GM12878 (cell line): ENCODE results near the gene NFE2L1. TPM values are rescaled to one million over a fixed set of nuclear protein-coding genes. Genes with fewer than 3 reads are reported as not detected.

ENCODE experiments used
- ATAC-seq: fragments of 200-7000 bp; cut with Tn5 transposase; 3 replicates; pipeline ENCODE4 v1.9.1; 2020; ENCODE audit warnings: mild to moderate bottlenecking, moderate library complexity
- BruUV-seq: library from RNA; stranded (reverse); fragments of 400-500 nt; replicated peaks from 2 replicates; lab custom pipeline; 2021; lab: Mats Ljungman, UMichigan
- CTCF ChIA-PET: fragments of 300-600 bp; sonication (Branson Sonifier 250); formaldehyde crosslinking; extraction: SDS; loops from one replicate; lab custom pipeline; 2021; ENCODE audit warnings: inconsistent platforms; lab: Yijun Ruan, JAX
- POLR2A ChIA-PET: fragments of 350-600 bp; formaldehyde crosslinking; extraction: SDS; loops from one replicate; lab custom pipeline; 2021; ENCODE audit warnings: inconsistent platforms; lab: Charles Lee
- RAD21 ChIA-PET: fragments of 300-600 bp; sonication (Branson Sonifier 250); formaldehyde crosslinking; loops from one replicate; lab custom pipeline; 2023; ENCODE audit warnings: antibody characterized with exemption; ENCODE audit not compliant: unreplicated experiment; lab: Charles Lee
- SMC1A ChIA-PET: fragments of 300-600 bp; sonication (Branson Sonifier 250); formaldehyde crosslinking; loops from one replicate; lab custom pipeline; 2023; ENCODE audit not compliant: unreplicated experiment, uncharacterized antibody; lab: Charles Lee
- DNase-seq: peaks from one replicate; pipeline ENCODE4 v3.0.0-alpha.2; 2011; ENCODE audit warnings: low read depth, low spot score
- FAIRE-seq: peaks from 3 replicates; lab custom pipeline; 2011; peaks lifted over from hg19 to GRCh38; lab: Jason Lieb, UNC
- H2AFZ ChIP-seq: 2 replicates; pipeline ENCODE4 v1.6.0; 2011; ENCODE audit warnings: low read depth, low read length, control low read depth; ENCODE audit not compliant: control insufficient read depth
- H3K27ac ChIP-seq: 2 replicates; pipeline ENCODE4 v1.5.1; 2011; ENCODE audit warnings: control low read depth; ENCODE audit not compliant: control insufficient read depth, insufficient read depth
- H3K27me3 ChIP-seq, 2 experiments: replicated peaks in 1 of 2; 2 replicates each; pipeline versions ENCODE4 v1.6.0 to v1.6.1; 2011; ENCODE audit warnings: low read length in 1 of 2; ENCODE audit not compliant: control insufficient read depth in 2 of 2, insufficient read depth in 2 of 2
- H3K36me3 ChIP-seq, 2 experiments: 2 replicates each; pipeline ENCODE4 v1.5.1; 2011; ENCODE audit warnings: low read length in 1 of 2; ENCODE audit not compliant: control insufficient read depth in 2 of 2, insufficient read depth in 2 of 2
- H3K4me1 ChIP-seq: 2 replicates; pipeline ENCODE4 v1.6.1; 2011; ENCODE audit warnings: mild to moderate bottlenecking, low read length, moderate library complexity, mixed read lengths; ENCODE audit not compliant: control insufficient read depth, insufficient read depth
- H3K4me2 ChIP-seq: 2 replicates; pipeline ENCODE4 v1.6.0; 2011; ENCODE audit warnings: control low read depth; ENCODE audit not compliant: control insufficient read depth, insufficient read depth
- H3K4me3 ChIP-seq: fragments of 200-600 bp; sonication (generic); 2 replicates; pipeline ENCODE4 v1.5.1; 2016
- H3K79me2 ChIP-seq: 2 replicates; pipeline ENCODE4 v1.6.0; 2011; ENCODE audit warnings: low read length; ENCODE audit not compliant: control insufficient read depth, insufficient read depth
- H3K9ac ChIP-seq: 2 replicates; pipeline ENCODE4 v1.8.0; 2011; ENCODE audit warnings: low read length, control low read depth, mixed read lengths; ENCODE audit not compliant: control insufficient read depth, insufficient read depth
- H3K9me3 ChIP-seq: replicated peaks from 3 replicates; pipeline ENCODE4 v1.5.1; 2011; ENCODE audit warnings: mild to moderate bottlenecking, low read length; ENCODE audit not compliant: control insufficient read depth, insufficient read depth
- H4K20me1 ChIP-seq: 2 replicates; pipeline ENCODE4 v1.6.0; 2011; ENCODE audit not compliant: control insufficient read depth, insufficient read depth
- FOS ChIP-seq: IDR thresholded peaks from 3 replicates; pipeline ENCODE4 v1.6.1; 2011; ENCODE audit warnings: borderline replicate concordance; ENCODE audit not compliant: insufficient read length; ENCODE audit errors: extremely low read depth
- NFYB ChIP-seq: IDR thresholded peaks from 2 replicates; pipeline ENCODE4 v1.6.1; 2011; ENCODE audit warnings: low read depth, mild to moderate bottlenecking, low read length, improper control_type of control experiment, moderate library complexity; ENCODE audit not compliant: insufficient read depth
- SP1 ChIP-seq: IDR thresholded peaks from one replicate; pipeline ENCODE4 v1.6.1; 2011; ENCODE audit warnings: low read depth, low read length
- WGBS: methylation state at CpG from one replicate; pipeline ENCODE4 v1.1.6; 2016; ENCODE audit warnings: low lambda C conversion rate; ENCODE audit not compliant: insufficient replicate concordance, insufficient coverage; ENCODE audit errors: missing lambda C conversion rate; 5-methylcytosine and 5-hydroxymethylcytosine counted together
- in situ Hi-C: fragments of 300-500 bp; cut with MboI; formaldehyde crosslinking; loops from 9 replicates; pipeline ENCODE4 v1.14.3; 2018; ENCODE audit warnings: mixed read lengths
- intact Hi-C: fragments of 100-400 bp; cut with micrococcal nuclease; formaldehyde crosslinking; loops from one replicate; pipeline ENCODE4 v1.14.2; 2022; ENCODE audit not compliant: unreplicated experiment
- polyA plus RNA-seq, 11 experiments: library from polyadenylated mRNA; depleted of rRNA in 4 of 11; unstranded in 6 of 11; stranded (reverse) in 5 of 11; fragments of >200 nt; fragmentation: Nextera tagmentation in 4 of 11; fragmentation: Illumina TruSeq in 1 of 11; extraction: Ambion mirVana in 4 of 11; extraction: Trizol in 1 of 11; gene quantifications; 1 replicate in 1 of 11; 2 replicates in 10 of 11; pipeline versions ENCODE4 v1.2.1 to v1.2.3, GENCODE V29; 2011 to 2016; ENCODE audit warnings: inconsistent platforms in 2 of 11, missing spikeins in 2 of 11, low read depth in 1 of 11
- total RNA-seq, 4 experiments: library from RNA; depleted of rRNA in 3 of 4; stranded (reverse); fragments of >200 nt in 3 of 4; fragmentation: Illumina TruSeq in 1 of 4; extraction: Trizol in 1 of 4; gene quantifications; 2 replicates each; pipeline versions ENCODE4 v1.2.1 to v1.2.3, GENCODE V29; 2013 to 2021
- TF ChIP-seq, protein P1 (sequence below): IDR thresholded peaks from 2 replicates; pipeline ENCODE4 v1.6.1; 2012; ENCODE audit warnings: improper control_type of control experiment, low read depth, low read length; ENCODE audit not compliant: insufficient replicate concordance
- TF ChIP-seq, protein P2 (sequence below): fragments of 450-650 bp; IDR thresholded peaks from 2 replicates; pipeline ENCODE4 v1.6.1; 2017; ENCODE audit warnings: mild to moderate bottlenecking

NFE2L1 gene
- total and polyA plus RNA-seq, 10 of the 15 experiments (the other 5 are each of a cell fraction or from before 2014, with no cell fraction given), result 3.8 to 104 (median 26.4) TPM

DNA sequence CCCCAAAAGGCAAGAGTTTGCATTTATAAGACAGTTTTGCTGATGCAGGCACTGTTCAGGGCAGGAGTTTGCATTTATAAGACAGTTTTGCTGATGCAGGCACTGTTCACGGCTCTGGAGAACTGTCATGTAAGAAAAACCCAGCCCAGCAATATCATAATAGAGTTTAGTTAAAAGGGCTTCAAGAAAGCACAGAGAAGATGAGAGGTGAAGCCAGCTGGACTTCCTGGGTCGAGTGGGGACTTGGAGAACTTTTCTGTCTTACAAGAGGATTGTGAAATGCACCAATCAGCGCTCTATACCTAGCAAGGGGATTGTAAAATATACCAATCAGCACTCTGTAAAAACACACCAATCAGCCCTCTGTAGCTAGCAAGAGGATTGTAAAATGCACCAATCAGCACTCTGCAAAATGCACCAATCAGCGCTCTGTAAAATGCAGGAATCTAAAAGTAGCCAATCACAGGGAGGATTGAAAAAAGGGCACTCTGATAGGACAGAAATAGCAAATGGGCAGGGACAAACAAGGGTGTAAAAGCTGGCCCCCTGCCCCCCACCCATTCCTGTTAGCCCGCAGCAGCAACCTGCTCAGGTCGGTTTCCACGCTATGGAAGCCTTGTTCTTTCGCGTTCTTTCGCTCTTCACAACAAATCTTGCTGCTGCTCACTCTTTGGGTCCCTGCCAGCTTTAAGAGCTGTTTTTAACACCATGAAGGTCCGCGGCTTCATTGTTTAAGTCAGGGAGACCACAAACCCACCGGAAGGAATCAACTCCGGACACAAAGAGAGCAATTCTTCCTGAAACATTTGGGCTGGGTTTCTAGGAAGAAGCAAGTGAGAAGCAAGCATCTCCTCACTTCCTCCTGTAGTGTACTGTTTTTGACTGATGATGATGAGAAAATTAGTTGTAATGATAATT lies 54.9 kb downstream of the NFE2L1 start:
- H4K20me1 ChIP-seq, result no peaks in the 10 kb centered on the region
- POLR2A ChIA-PET, result interaction anchor here (0.5 to 4.1 kb wide), 4 partner anchors 10 to 48 kb away, joined by 3 to 32 read pairs (median 6); no protein-coding TSS in a partner anchor
- BruUV-seq, result no TSS peak
- no peak for DNase-seq
- no peak overlapping the region for H3K9ac ChIP-seq
- RAD21 ChIA-PET, result interaction anchor here (9.5 kb wide), 1 partner anchor 9 kb away, joined by 113 read pairs; no protein-coding TSS in a partner anchor
- peak overlapping the region; percentile 24 for H2AFZ ChIP-seq
- ATAC-seq, result no peak
- peak; percentile 17 for TF ChIP-seq FOS
- peak; percentile 68 for TF ChIP-seq SP1
- TF ChIP-seq, protein P1, sequence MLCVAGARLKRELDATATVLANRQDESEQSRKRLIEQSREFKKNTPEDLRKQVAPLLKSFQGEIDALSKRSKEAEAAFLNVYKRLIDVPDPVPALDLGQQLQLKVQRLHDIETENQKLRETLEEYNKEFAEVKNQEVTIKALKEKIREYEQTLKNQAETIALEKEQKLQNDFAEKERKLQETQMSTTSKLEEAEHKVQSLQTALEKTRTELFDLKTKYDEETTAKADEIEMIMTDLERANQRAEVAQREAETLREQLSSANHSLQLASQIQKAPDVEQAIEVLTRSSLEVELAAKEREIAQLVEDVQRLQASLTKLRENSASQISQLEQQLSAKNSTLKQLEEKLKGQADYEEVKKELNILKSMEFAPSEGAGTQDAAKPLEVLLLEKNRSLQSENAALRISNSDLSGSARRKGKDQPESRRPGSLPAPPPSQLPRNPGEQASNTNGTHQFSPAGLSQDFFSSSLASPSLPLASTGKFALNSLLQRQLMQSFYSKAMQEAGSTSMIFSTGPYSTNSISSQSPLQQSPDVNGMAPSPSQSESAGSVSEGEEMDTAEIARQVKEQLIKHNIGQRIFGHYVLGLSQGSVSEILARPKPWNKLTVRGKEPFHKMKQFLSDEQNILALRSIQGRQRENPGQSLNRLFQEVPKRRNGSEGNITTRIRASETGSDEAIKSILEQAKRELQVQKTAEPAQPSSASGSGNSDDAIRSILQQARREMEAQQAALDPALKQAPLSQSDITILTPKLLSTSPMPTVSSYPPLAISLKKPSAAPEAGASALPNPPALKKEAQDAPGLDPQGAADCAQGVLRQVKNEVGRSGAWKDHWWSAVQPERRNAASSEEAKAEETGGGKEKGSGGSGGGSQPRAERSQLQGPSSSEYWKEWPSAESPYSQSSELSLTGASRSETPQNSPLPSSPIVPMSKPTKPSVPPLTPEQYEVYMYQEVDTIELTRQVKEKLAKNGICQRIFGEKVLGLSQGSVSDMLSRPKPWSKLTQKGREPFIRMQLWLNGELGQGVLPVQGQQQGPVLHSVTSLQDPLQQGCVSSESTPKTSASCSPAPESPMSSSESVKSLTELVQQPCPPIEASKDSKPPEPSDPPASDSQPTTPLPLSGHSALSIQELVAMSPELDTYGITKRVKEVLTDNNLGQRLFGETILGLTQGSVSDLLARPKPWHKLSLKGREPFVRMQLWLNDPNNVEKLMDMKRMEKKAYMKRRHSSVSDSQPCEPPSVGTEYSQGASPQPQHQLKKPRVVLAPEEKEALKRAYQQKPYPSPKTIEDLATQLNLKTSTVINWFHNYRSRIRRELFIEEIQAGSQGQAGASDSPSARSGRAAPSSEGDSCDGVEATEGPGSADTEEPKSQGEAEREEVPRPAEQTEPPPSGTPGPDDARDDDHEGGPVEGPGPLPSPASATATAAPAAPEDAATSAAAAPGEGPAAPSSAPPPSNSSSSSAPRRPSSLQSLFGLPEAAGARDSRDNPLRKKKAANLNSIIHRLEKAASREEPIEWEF, result no peak
- TF ChIP-seq, protein P2, sequence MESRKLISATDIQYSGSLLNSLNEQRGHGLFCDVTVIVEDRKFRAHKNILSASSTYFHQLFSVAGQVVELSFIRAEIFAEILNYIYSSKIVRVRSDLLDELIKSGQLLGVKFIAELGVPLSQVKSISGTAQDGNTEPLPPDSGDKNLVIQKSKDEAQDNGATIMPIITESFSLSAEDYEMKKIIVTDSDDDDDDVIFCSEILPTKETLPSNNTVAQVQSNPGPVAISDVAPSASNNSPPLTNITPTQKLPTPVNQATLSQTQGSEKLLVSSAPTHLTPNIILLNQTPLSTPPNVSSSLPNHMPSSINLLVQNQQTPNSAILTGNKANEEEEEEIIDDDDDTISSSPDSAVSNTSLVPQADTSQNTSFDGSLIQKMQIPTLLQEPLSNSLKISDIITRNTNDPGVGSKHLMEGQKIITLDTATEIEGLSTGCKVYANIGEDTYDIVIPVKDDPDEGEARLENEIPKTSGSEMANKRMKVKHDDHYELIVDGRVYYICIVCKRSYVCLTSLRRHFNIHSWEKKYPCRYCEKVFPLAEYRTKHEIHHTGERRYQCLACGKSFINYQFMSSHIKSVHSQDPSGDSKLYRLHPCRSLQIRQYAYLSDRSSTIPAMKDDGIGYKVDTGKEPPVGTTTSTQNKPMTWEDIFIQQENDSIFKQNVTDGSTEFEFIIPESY, result peak; percentile 85; the same call in 1 of the 2 replicates
- TF ChIP-seq NFYB, result peak; percentile 64
- in situ Hi-C loops (no loop called here), intact Hi-C loops (no loop called here)
- SMC1A ChIA-PET, result interaction anchor here (1.0 to 9.5 kb wide), 4 partner anchors 9 to 206 kb away, joined by 3 to 66 read pairs (median 4); no protein-coding TSS in a partner anchor
- no peaks in the 10 kb centered on the region for H3K27me3 ChIP-seq
- no peak overlapping the region for H3K4me3 ChIP-seq
- CTCF ChIA-PET, result interaction anchor here (0.6 to 33.4 kb wide), 5 partner anchors 6 to 701 kb away, joined by 3 to 525 read pairs (median 4); partner anchors contain the start of gene SNX11
- H3K4me2 ChIP-seq, result no peak overlapping the region
- WGBS, result 89% methylated on average over 14 of the region's 14 CpGs
- peaks cover 16% of the 10 kb centered on the region for H3K4me1 ChIP-seq
- peaks cover 3% of the 10 kb centered on the region; the same call in 2 of the 3 replicates for H3K9me3 ChIP-seq
- H3K36me3 ChIP-seq, result no peaks in the 10 kb centered on the region
- H3K27ac ChIP-seq, result no peak overlapping the region
- H3K79me2 ChIP-seq, result peaks cover 31% of the 10 kb centered on the region
- FAIRE-seq, result no peak
